ENCODE results near the gene DYTN. TPM values are rescaled to one million over a fixed set of nuclear protein-coding genes. Genes with fewer than 3 reads are reported as not detected.

Gene DYTN
- polyA plus RNA-seq, 1 of the 3 experiments (the other 2 are of a cell fraction) = not detected

- TF ChIP-seq CTCF (IDR thresholded peaks at IDR 0.05) (no peak), EZH2phosphoT487 (IDR thresholded peaks at IDR 0.05; ENCODE audit: borderline replicate concordance, low read depth) (no peak), MEF2A (IDR thresholded peaks at IDR 0.05; ENCODE audit: borderline replicate concordance, low read depth) (no peak), RCOR1 (IDR thresholded peaks at IDR 0.05; ENCODE audit: low read length) (no peak), TEAD4 (IDR thresholded peaks at IDR 0.05; ENCODE audit: borderline replicate concordance, insufficient read depth) (no peak)
Observed at GRCh38 chr2:206727287-206727686, 9.1 kb upstream of the DYTN start (continued).

- no peak for TF ChIP-seq USF2 (IDR thresholded peaks at IDR 0.05; ENCODE audit: borderline replicate concordance, low read depth, low read length)
- no peak for TF ChIP-seq FOXM1 (IDR thresholded peaks at IDR 0.05; ENCODE audit: low read depth)
- TF ChIP-seq IRF3 (IDR thresholded peaks at IDR 0.05; ENCODE audit: low read depth, low read length) = no peak
- no peak for TF ChIP-seq EZH2phosphoT487 (IDR thresholded peaks at IDR 0.05; ENCODE audit: borderline replicate concordance, low read depth)
- TF ChIP-seq JUND (IDR thresholded peaks at IDR 0.05) = no peak
- no peak for TF ChIP-seq NFIC (IDR thresholded peaks at IDR 0.05; ENCODE audit: borderline replicate concordance)
- TF ChIP-seq PBX3 (IDR thresholded peaks at IDR 0.05) = no peak
- no peak for TF ChIP-seq RCOR1 (IDR thresholded peaks at IDR 0.05; ENCODE audit: low read length)
- TF ChIP-seq EP300 (IDR thresholded peaks at IDR 0.05; ENCODE audit: borderline replicate concordance in 1 of 2, low read depth in 1 of 2, low read length in 1 of 2) = no peak
- no peak for TF ChIP-seq GABPA (IDR thresholded peaks at IDR 0.05; ENCODE audit: low read depth)
- no peak for TF ChIP-seq MAX (IDR thresholded peaks at IDR 0.05; ENCODE audit: low read depth)
- no peak for TF ChIP-seq USF1 (IDR thresholded peaks at IDR 0.05; ENCODE audit: borderline replicate concordance, low read depth)
- no peak for TF ChIP-seq CHD2 (IDR thresholded peaks at IDR 0.05; ENCODE audit: low read length, partially characterized antibody)
- no peak for TF ChIP-seq SMC3 (IDR thresholded peaks at IDR 0.05; ENCODE audit: low read depth, low read length)
- no peak for TF ChIP-seq RAD21 (IDR thresholded peaks at IDR 0.05; ENCODE audit: low read length)
- TF ChIP-seq CTCF (IDR thresholded peaks at IDR 0.05) = no peak
- Histone ChIP-seq H3F3A (replicated peaks; ENCODE audit: insufficient read depth) (no peaks in the 10 kb centered on the region), H3K27me3 (ENCODE audit: insufficient read depth) (no peaks in the 10 kb centered on the region), H4K20me1 (ENCODE audit: insufficient read depth) (no peaks in the 10 kb centered on the region), H3K79me2 (ENCODE audit: insufficient read depth) (no peaks in the 10 kb centered on the region), H3K9ac (no peak overlapping the region), H3K4me3 (ENCODE audit: low read depth in 2 of 2, low read length in 1 of 2) (no peak overlapping the region), H2AFZ (ENCODE audit: low read depth) (no peak overlapping the region), H3K36me3 (replicated peaks in 1 of 2; ENCODE audit: control insufficient read depth in 1 of 2, insufficient read depth in 2 of 2, low read length in 1 of 2) (no peaks in the 10 kb centered on the region), H3K27ac (ENCODE audit: low read depth in 2 of 2, low read length in 1 of 2) (no peak overlapping the region), H3K9me2 (no peaks in the 10 kb centered on the region), H3K4me1 (ENCODE audit: control insufficient read depth in 1 of 2, insufficient read depth in 2 of 2, low read depth in 1 of 2, low read length in 1 of 2) (no peaks in the 10 kb centered on the region), H3K4me2 (no peak overlapping the region), H3K9me3 (no peaks in the 10 kb centered on the region)
- POLR2A ChIA-PET = no interaction called here
- CTCF ChIA-PET = no interaction called here
- DNase-seq = no peak
- 37% methylated on average over 1 of the region's 1 CpG for WGBS (ENCODE audit: low lambda C conversion rate)
Observed at GRCh38 chr2:206723288-206723687, 5.1 kb upstream of the DYTN start.
